ENCODE measurements around the gene COL23A1. TPM values are rescaled to one million over a fixed set of nuclear protein-coding genes. Genes with fewer than 3 reads are reported as not detected.
A peak's percentile ranks its signal among the peaks of the same experiment; 100 is the strongest.
"Not testable (repeated sequence)": the region's sequence is repeated elsewhere in the genome, so short reads cannot be mapped to it uniquely, and the experiment has no call there.

COL23A1 gene
- total RNA-seq, 1 donor from 2014 or later = 0.13 TPM

DNA sequence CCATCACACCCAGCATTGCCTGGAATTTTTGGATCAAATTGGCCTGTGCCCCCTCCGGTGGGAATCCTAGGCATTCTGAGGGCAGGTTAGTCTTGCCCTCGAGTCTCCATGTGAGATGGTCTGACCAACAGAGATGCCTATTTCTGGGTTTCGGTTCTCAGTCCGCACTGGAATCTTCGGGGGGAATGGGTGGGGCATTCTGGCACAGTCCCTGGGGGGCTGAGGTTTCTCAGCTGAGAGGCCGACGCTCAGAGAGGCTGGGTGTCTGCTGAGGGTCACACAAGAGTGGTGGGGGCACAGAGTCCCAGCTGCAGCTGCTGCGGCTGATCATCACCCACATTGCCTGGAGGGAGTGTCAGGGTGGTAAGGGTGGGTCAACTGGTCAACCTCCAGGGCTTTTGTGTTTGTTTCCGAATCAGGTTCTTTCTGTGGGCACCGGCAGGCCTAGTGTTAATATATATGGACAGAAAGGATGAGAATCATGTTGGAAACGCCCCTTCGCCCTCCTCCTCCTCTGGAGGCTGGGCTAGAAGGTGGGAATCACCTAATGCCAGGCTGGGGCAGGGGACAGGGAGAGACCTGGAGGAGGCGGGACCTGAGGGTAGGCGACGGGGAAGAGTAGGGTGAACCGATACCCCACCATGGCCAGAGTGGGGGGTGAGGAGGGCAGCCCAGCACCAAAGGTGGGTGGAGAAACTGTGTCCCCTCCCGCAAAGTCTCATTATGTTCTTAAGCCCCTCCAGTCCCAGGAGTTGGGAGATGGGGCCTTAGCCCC lies 208.1 kb downstream of the COL23A1 start:
- no peak for DNase-seq (ENCODE audit: low read depth in 2 of 2)

DNA sequence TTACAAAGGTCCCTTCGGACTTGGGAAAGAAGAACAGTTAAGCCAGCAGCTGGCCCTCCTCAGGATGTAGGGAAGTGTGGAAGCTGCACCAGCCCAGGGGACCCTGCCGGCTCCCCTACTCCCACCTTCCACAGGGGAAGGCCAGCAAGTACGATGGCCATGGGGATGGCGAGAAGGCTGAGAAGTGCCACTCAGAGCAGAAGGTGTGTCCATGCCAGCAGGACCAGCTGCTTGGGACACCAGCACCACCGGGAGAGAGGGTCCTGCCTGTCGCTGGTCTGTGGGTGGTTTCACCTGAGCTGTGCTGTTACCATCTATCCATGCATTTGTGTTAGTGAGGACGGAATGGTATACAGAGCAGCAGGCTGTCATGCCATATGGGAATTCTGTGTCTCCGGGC lies 209.0 kb downstream of the COL23A1 start:
- no peak for DNase-seq (ENCODE audit: low read depth in 2 of 2)

DNA sequence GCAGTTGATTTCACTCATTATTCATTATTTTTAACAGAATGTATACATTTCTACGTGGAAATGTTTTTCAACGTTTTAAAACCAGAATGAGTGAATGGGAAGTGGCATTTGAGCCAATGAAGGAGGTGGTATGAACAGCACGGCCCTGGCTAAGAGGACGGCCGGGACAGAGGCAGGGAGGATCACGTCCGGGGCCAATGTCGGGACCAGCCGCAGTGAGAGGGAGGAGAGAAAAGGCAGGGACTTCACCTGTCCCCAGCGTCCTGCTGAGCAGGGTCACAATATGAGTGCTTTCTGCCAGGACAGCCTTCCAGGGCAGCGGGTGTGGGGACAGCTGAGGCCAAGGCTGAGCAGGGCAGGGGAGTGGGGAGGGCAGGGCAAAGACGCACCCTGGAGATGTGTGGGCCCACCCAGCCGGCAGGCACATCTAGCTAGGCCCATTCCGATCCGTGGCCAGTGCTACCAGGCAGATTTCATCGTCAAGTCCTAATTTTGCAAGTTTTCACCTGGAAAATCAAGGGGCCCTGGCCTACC lies 209.6 kb downstream of the COL23A1 start:
- DNase-seq (ENCODE audit: low read depth in 2 of 2) = no peak

DNA sequence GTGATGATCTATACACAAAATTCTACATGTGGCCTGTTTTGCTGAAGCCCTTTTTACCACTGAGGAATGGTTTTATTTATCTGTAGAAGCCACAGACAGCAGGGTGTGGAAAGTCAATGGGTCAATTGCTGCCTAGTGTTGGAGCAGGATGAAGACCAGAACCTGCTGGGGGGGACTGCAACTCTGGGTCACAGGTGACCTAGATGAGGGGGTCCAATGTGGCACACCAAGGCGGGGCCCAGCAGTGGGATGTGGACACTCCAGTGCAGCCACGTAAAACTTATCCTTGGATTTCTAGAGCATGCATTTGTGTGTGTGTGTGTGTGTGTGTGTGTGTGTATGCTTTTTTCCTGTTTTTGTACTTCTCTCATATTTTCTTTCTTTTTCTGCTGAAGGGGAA lies 210.1 kb downstream of the COL23A1 start:
- no peak for DNase-seq (ENCODE audit: low read depth in 2 of 2)

DNA sequence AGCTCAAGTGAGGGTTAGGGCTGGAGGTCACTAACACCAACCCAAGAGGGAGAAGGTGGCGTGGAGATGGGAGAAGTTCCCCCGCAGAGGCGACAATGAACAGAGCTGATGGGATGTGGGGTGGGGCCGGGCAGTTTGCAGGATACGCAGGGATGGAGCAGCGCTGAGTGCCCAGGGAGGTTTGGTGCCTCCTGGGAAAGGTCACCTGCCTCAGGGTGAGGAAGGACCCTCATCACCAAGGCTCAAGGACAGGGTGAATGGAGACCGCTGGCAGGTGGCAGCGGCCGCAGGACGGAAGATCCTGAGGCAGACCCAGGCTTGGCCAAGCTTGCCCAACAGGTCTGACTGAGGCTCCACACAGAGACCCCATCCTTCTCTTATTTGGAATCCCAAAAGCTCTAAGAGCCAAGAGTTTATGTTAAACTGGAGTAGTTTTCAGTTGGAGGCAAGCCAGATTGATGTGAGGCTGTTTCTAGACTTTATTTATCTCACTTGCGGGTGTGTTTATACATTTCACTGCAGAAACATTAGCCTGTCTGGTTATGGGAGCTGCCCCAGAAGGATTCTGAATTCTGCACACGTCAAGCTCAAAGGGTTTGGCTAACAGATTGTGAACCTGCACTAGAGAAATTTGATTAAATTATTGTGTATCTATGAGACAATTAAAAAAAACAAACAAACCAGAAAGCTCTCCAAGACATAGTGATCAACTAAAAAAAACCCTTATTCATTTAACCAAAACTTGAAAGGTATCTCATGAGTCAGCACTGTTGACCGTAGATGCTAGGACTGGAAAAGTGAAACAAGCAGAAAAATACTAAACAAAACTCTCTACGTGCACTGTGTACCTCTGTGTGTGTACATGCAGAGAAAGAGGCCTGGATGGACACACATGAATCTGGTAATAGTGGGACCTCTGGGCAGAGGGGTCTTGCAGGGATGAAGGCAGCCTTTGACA lies 211.4 kb downstream of the COL23A1 start:
- no peak for DNase-seq (ENCODE audit: low read depth in 2 of 2)

DNA sequence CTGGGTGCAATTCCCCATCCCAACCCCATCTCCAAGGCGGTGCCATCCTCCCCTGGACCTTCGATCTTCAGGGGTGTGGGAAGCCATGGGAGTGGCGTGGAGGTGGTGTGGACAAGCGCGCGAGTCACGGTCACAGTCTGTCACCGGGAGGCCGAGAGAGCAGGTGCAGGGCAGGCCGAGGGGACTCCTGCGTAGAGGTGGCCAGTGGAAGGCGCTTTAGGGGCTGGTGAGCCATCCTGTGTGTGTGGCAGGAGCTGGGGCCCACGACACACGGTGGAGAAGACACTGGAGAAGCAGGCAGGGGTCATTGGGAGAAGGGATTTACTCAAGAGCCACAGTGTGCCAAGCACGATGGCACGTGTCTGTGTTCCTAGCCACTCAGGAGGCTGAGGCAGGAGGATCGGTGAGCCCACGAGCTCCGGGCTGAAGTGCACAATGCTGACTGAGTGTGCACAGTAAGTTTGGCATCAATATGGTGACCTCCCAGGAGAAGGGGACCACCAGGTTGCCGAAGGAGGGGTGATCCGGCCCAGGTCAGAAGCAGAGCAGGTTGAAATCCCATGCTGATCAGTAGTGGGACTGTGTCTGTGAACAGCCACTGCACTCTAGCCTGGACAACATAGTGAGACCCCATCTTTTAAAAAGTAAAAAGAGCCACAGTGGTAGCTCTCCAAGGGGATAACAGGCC lies 212.5 kb downstream of the COL23A1 start:
- no peak for DNase-seq (ENCODE audit: low read depth in 2 of 2)

DNA sequence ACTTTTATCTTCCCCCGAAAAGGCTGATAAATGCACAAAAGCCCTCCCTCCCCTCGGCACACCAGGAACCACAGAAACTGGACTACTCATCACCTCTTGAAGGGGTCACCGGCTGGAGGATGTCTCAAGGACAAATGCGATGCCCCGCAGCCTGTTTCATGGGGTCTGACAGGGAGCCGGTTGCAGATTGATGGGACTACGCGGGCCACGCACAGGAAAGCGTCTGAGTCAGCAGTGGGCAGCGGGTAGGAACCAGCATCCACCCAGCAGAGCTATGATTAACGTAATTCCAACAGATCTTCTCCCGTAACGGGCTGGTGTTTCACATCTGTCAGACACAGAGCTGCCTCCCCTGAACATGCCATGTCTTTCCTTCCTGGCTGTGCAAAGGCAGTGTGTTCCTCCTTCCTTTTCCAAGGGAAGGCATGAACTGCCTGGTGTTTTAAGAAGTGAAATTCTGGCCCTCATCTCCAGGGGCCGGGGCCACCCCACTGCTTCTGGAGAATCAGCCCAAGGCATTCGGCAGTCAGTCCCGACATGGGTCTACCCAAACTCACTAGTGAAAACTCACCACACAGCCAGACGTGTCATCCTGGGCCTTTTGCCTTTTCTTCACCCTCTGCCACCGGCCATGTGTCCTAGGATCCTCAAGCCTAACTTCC lies 213.1 kb downstream of the COL23A1 start:
- no peak for DNase-seq (ENCODE audit: low read depth in 2 of 2)

DNA sequence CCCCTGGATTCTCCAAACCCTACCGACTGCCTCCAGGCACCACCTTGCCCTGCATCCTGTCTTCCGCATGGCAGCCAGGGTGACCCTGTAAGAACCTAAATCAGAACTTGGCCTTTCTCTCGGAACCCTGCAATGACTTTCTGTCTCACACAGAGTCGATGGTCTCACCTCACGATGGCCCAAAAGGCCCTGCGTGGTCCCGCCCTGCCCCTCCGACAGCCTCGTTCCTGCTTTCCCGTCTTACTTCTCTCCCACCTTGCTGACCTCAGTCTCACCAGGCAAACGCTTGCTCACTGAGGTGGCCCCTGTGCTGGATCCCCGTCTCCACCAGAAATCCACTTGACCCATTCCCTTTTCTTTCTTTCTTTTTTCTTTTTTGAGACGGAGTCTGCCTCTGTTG lies 214.8 kb downstream of the COL23A1 start:
- DNase-seq (ENCODE audit: low read depth in 2 of 2) = no peak

DNA sequence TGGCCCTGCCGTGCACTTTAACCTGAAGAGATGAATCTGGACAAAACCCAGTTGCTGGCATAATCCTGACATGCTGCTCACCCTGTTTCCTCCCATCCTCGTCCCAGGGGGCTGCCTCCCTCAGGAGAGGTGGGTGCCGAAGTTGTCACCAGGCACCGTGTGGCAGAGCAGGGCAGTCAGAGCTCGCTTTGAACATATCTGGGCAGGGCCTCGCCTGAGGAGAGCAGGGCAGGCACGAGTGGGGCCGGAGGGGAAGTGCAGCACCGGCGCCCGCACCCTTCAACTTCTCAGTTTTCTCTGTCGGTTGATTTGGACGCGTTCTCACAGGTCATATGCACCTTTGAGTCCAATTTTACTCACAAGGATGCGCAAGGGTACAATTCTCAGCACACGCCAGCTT lies 216.5 kb downstream of the COL23A1 start:
- no peak for DNase-seq (ENCODE audit: low read depth in 2 of 2)

DNA sequence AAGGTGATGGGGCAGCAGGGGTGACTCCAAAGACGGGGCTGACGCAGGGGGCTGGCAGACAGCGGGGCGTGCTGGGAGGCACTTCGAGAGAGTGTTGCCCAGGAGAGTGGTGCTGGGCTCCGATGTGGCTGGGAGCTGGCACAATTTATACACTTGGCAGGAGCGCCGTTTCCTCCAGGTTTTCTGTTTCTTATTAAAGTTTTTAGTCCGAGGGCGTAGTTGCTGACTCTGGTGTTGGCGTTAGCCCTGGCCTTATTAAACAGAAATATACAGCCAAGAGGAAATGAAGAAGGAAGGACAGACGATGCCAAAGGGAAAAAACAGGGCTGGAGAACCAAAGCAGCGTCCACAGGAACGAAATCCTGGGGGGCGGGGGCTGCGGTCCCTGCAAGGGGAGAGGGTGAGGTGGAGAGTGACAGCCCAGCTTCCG lies 218.0 kb downstream of the COL23A1 start:
- no peak for DNase-seq (ENCODE audit: low read depth in 2 of 2)

DNA sequence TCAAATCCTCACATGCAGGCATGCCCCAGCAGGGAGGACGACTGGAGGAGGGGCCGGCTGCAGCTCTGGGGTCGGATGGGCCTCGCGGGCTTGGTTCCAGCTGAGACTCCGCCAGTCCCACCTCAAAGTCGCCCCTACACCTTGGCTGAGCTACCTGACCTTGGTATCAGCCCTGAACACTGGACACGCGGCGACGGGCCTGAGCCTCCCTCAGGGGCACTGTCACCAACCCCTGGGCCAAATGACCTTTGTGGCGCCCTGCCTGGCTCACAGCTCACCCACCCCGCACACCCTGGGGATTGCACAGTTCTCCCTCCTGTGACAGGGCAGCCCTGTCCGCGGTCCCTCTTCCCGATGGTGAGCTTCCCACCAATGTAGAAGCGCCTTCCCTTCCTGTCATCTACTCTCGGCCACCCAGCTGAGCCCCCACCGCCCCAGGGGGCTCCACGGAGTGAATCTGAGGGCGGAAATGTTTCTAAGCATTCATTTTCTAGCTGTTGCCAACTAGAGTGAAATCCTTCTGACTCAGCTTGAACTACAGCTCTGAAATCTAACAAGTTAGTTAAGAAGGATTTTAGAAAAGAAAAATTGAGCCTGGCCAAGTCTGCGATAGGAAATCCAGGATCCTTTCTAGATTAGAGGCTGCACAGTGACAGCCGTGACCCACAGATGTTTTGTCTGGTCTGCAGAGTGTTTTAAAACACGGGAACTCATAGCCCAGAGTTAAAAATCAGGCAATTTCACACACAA lies 218.7 kb downstream of the COL23A1 start:
- no peak for DNase-seq (ENCODE audit: low read depth in 2 of 2)

DNA sequence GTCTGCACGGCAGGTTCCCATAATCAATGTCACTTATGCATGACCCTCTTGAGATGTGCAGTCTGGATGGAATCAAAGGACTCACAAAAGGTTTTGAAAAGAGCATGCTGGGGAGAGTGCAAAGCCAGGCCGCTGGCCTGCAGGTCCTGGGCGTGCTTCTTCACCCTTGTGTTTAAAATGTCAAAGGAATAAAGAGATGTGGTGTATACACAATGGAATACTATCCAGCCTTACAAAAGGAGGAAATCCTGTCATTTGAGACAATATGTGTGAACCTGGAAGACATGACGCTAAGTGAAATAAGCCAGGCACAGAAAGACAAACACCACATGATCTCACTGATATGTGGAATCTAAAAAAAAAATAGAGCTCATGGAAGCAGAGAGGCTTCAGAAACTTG lies 220.1 kb downstream of the COL23A1 start:
- peak; percentile 21 to 38 for DNase-seq (ENCODE audit: low read depth in 2 of 2)

DNA sequence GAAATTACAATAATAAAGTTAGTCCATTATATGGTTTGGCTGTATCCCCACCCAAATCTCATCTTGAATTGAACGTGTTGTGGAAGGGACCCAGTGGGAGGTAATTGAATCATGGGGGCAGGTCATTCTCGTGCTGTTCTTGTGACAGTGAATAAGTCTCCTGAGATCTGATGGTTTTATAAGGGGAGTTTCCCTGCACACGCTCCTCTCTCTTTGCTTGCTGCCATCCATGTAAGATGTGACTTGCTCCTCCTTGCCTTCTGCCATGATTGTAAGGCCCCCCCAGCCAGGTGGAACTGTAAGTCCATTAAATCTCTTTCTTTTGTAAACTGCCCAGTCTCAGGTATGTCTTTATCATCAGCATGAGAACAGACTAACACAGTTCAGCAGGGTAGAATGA lies 220.7 kb downstream of the COL23A1 start:
- not testable (repeated sequence) for DNase-seq (ENCODE audit: low read depth in 2 of 2)

DNA sequence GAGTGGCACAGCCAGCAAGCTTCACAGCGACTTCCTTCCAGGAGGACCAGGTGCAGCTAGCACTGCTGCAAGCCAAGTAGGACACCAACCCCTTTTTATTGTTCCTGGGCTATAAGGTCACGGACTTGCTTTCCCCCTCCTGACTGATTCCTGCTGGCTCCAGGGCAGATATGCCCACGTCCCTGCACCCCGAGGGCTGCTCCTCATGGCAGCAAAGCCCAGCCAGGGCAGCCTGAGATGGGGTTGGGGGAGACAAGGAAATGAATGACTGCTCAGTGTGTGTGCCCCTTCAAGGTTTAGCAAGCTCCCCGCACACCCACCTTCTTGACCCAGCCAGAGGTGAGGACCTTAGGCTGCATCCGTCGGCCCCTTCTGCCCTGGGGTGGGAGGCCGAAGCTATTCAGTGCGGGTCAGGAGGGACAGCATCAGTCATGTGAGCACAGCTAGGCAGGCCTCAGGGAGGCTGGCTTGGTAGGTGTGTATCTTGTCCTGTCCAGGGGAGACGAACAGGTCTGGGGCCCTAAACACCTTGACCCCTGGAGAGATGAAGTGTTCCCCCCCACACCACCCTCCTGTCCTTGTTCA lies 221.4 kb downstream of the COL23A1 start:
- DNase-seq (ENCODE audit: low read depth in 2 of 2) = no peak

DNA sequence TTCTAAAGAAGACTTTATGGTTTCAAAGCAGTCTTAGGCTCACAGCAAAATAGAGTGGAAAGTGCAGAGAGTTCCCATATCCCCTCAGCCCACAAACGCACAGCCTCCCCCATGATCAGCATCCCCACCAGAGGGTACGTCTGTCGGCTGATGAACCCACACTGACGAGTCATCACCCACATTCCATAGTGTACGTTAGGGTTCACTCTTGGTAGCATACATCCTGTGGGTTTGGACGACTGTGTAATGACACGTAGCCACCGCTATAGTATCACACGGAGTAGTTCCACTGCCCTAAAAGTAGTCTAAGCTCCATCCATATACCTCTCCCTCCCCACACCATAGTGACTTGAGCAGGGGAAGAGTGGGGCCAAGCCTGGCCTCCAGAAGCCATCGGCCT lies 221.9 kb downstream of the COL23A1 start:
- DNase-seq (ENCODE audit: low read depth in 2 of 2) = no peak

DNA sequence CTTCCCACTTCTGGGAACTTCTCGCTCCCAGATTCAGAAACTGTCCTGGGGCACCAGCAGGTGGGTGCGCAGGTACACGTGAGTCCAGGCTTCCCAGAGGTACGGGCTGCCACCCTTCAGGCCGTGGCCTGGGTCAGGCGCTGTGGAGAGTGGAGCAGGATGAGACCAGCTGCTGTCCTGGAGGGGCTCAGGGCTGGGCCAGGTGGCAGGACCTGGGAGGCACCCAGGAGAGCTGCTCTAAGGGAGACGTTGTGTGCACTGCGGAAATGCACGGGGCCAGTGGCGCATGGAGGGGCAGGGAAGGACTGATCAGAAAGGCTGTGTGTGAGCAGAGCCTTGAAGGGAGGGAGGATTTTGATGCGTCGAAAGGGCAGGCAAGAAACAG lies 222.5 kb downstream of the COL23A1 start:
- DNase-seq (ENCODE audit: low read depth in 2 of 2) = no peak

DNA sequence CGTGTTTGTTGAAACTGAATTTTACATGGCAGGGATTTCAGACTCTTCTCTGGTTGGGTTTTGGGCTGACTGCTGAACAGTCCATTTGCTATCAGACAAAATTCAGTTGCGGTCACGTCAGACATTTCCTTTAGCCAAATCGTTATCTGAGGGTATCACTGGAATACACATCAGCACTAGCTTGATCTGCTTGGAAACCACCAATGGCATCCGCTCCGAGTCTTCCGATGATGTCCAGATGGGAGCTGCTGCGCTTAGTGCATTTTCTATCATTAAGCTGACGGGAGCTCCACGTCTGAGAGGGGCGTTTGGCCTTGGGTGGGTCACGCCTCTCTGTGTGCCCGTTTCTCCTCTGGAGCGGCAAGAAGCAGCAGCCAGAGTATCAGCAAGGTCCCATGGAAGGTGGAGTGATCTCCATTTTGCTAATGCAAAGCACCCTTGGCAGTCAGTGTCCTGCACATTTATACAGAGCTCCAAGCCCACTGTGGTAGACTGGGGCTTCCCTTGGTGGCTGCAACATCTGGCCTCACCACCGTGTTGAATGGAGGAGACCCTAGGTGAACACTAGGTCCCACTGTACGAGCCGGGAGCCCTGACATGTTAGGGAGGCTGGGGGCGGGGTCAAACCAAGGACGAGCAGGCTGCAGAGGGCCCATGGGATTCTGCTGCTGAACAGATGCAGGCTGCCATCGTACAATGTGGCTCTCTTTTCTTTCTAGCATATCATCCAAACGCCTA lies 223.0 kb downstream of the COL23A1 start:
- DNase-seq (ENCODE audit: low read depth in 2 of 2) = no peak

DNA sequence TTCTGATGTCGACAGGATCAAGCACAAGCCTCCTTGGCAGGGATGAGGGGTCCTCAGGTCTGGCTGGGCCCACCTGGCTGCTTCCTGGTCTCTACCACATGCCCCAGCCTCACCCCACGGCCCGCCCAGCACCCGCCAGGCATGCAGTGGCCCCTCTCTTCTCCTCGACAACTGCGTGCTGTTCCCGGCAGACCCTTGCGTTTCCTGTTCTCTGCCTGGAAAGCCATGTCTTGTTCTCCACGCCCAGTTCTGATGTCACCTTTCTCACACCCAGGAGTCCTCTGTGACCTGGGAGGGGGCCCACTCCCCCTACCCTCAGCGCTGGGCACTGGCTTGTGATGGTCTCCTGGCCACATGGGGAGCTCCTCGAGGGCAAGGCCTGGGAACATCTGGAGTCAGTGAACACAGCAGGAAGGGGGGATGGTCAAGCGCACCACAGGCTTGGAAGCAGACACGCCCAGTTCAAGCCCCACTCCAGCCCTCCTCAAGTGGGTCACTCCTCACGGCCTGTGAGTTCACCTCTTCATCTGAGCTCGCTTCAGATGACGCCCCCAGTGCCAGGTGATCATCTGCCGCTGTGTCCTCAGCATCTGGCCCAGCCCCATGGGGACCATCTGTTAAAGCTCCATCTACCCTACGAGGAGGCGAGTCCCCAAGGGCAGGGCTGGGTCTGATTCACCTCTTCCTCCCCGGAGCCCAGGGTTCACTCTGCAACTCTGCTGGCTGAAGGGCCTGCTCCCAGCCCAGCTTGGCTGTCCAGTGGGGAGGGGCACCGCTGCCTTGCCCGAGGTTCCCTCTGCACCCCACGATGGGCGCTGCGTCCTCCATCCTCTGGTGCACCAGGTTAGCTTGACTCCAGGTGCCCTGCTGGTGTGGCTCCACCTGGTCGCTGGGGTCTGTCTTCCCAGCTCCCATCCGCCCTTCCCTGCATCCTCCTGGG lies 224.4 kb downstream of the COL23A1 start:
- no peak for DNase-seq (ENCODE audit: low read depth in 2 of 2)

Data from dermis microvascular lymphatic vessel endothelial cell (primary cell).